Gastroesophageal sphincter (tissue), 3 donors: ENCODE results near the gene CPNE1.

ENCODE experiments used
- EP300 ChIP-seq: sonication (generic); formaldehyde crosslinking; IDR thresholded peaks from one replicate; pipeline ENCODE4 v1.6.1; 2017; ENCODE audit warnings: antibody characterized with exemption, mild to moderate bottlenecking
- POLR2A ChIP-seq, 2 donors: fragments of 450-650 bp; IDR thresholded peaks; one replicate each; pipeline ENCODE4 v1.6.1; 2017; ENCODE audit warnings: antibody characterized with exemption in 2 of 2, mild to moderate bottlenecking in 2 of 2, moderate library complexity in 1 of 2
- TF ChIP-seq, protein P1 (sequence below), 4 experiments: fragments of 200-600 bp in 2 of 4; fragments of 450-650 bp in 2 of 4; sonication (generic) in 1 of 4; IDR thresholded peaks; one replicate each; pipeline ENCODE4 v1.5.1; 2017 to 2019; ENCODE audit warnings: antibody characterized with exemption in 4 of 4, mild to moderate bottlenecking in 2 of 4, moderate library complexity in 2 of 4

DNA sequence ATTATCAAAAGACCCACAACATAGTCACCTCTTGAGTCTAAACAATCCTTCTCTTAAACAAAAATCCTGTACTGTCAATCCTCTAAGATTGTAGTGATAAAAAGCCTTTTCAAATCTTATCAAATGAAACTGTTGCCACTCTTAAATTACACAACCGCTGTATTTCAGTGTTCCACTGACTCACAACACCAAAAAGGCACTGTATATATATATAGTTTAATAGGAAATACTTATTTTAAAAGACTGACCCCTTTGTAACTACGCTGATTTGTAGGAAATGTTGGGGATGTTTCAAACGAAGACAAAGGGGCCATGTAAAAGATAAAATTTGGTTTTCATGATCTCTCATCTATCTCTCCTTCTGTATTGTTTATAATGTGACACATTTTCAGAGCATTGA lies 14.1 kb downstream of the CPNE1 start:
- TF ChIP-seq POLR2A (IDR thresholded peaks at IDR 0.05) (no peak), EP300 (no peak)
- TF ChIP-seq, protein P1, sequence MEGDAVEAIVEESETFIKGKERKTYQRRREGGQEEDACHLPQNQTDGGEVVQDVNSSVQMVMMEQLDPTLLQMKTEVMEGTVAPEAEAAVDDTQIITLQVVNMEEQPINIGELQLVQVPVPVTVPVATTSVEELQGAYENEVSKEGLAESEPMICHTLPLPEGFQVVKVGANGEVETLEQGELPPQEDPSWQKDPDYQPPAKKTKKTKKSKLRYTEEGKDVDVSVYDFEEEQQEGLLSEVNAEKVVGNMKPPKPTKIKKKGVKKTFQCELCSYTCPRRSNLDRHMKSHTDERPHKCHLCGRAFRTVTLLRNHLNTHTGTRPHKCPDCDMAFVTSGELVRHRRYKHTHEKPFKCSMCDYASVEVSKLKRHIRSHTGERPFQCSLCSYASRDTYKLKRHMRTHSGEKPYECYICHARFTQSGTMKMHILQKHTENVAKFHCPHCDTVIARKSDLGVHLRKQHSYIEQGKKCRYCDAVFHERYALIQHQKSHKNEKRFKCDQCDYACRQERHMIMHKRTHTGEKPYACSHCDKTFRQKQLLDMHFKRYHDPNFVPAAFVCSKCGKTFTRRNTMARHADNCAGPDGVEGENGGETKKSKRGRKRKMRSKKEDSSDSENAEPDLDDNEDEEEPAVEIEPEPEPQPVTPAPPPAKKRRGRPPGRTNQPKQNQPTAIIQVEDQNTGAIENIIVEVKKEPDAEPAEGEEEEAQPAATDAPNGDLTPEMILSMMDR (IDR thresholded peaks at IDR 0.05): no peak
